H1 (cell line): Measurements from ENCODE around the gene SND1. TPM values are rescaled to one million over a fixed set of nuclear protein-coding genes. Genes with fewer than 3 reads are reported as not detected.

Experiments
- CTCF ChIA-PET: fragments of 300-600 bp; sonication (Branson Sonifier 250); formaldehyde crosslinking; loops from one replicate; lab custom pipeline; 2021; ENCODE audit not compliant: partially characterized antibody; lab: Charles Lee
- POLR2A ChIA-PET: fragments of 300-600 bp; sonication (Branson Sonifier 250); formaldehyde crosslinking; loops from one replicate; lab custom pipeline; 2021; ENCODE audit warnings: inconsistent platforms; ENCODE audit not compliant: partially characterized antibody; lab: Charles Lee
- DNase-seq, 2 experiments: peaks; one replicate each; pipeline versions ENCODE4 v3.0.0 to v3.0.0-alpha.2; 2010 to 2022; ENCODE audit warnings: low spot score in 2 of 2, low read depth in 1 of 2, mixed read lengths in 1 of 2
- FAIRE-seq: peaks from 2 replicates; lab custom pipeline; 2011; peaks lifted over from hg19 to GRCh38; lab: Jason Lieb, UNC
- H2AFZ ChIP-seq: 2 replicates; pipeline ENCODE4 v1.8.1; 2012; ENCODE audit warnings: low read length, inconsistent platforms
- H2AK5ac ChIP-seq: 2 replicates; pipeline ENCODE4 v1.6.1; 2013; ENCODE audit warnings: low read depth, low read length
- H2BK120ac ChIP-seq: replicated peaks from 2 replicates; pipeline ENCODE3; 2013; ENCODE audit warnings: low read depth, low read length, inconsistent platforms
- H2BK12ac ChIP-seq: 2 replicates; pipeline ENCODE4 v1.6.1; 2013; ENCODE audit warnings: low read depth, low read length
- H2BK15ac ChIP-seq: 2 replicates; pipeline ENCODE4 v1.6.1; 2013; ENCODE audit warnings: low read length
- H2BK20ac ChIP-seq: 2 replicates; pipeline ENCODE4 v1.6.1; 2013; ENCODE audit warnings: low read length
- H2BK5ac ChIP-seq: 2 replicates; pipeline ENCODE4 v1.6.1; 2013; ENCODE audit warnings: low read depth, low read length
- H3K14ac ChIP-seq: 2 replicates; pipeline ENCODE4 v1.6.1; 2013; ENCODE audit warnings: inconsistent platforms; ENCODE audit not compliant: insufficient read length
- H3K18ac ChIP-seq: 2 replicates; pipeline ENCODE4 v1.6.1; 2013; ENCODE audit warnings: low read length; ENCODE audit errors: extremely low read depth
- H3K23ac ChIP-seq: 2 replicates; pipeline ENCODE4 v1.6.1; 2013; ENCODE audit warnings: inconsistent platforms; ENCODE audit not compliant: insufficient read length
- H3K23me2 ChIP-seq: 2 replicates; pipeline ENCODE4 v1.6.1; 2013; ENCODE audit warnings: low read depth, low read length
- H3K27ac ChIP-seq: 2 replicates; pipeline ENCODE4 v1.6.1; 2011; ENCODE audit warnings: low read depth, low read length, inconsistent platforms
- H3K27me3 ChIP-seq, 4 experiments: replicated peaks in 1 of 4; 1 replicate in 1 of 4; 2 replicates in 3 of 4; pipeline versions ENCODE4 v1.6.1 to v1.8.1; 2011 to 2013; ENCODE audit warnings: low read length in 3 of 4, mild to moderate bottlenecking in 3 of 4, inconsistent platforms in 2 of 4, mixed read lengths in 2 of 4, moderate library complexity in 1 of 4; ENCODE audit not compliant: control insufficient read depth in 3 of 4, insufficient read depth in 3 of 4; ENCODE audit errors: extremely low read depth in 1 of 4
- H3K36me3 ChIP-seq, 4 experiments: 2 replicates each; pipeline versions ENCODE4 v1.6.1 to v1.8.1; 2011 to 2013; ENCODE audit warnings: mild to moderate bottlenecking in 4 of 4, low read length in 3 of 4, moderate library complexity in 2 of 4, control low read depth in 1 of 4, inconsistent platforms in 1 of 4; ENCODE audit not compliant: insufficient read depth in 4 of 4, control insufficient read depth in 2 of 4
- H3K4ac ChIP-seq: replicated peaks from 2 replicates; pipeline ENCODE3; 2013; ENCODE audit warnings: low read length, low read depth, mixed read lengths, inconsistent platforms; ENCODE audit not compliant: insufficient read length
- H3K4me1 ChIP-seq, 4 experiments: replicated peaks in 1 of 4; 1 replicate in 1 of 4; 2 replicates in 3 of 4; pipeline versions ENCODE4 v1.6.1 to v1.8.1; 2011 to 2013; ENCODE audit warnings: low read length in 3 of 4, inconsistent platforms in 2 of 4, mixed read lengths in 1 of 4; ENCODE audit not compliant: insufficient read depth in 4 of 4, control insufficient read depth in 3 of 4
- H3K4me2 ChIP-seq, 2 experiments: 2 replicates each; pipeline versions ENCODE4 v1.6.1 to v1.8.1; 2011 to 2013; ENCODE audit warnings: low read depth in 2 of 2, low read length in 2 of 2, control low read depth in 1 of 2, inconsistent platforms in 1 of 2, mild to moderate bottlenecking in 1 of 2; ENCODE audit not compliant: insufficient read depth in 1 of 2
- H3K4me3 ChIP-seq, 4 experiments: fragments of 200-600, 300-600 bp in 1 of 4; sonication (generic), shearing (Covaris generic), sonication (Bioruptor Twin) in 1 of 4; 2 replicates each; pipeline versions ENCODE4 v1.5.1 to v1.8.1; 2011 to 2016; ENCODE audit warnings: low read length in 4 of 4, low read depth in 3 of 4, control low read depth in 2 of 4, inconsistent platforms in 2 of 4, mild to moderate bottlenecking in 2 of 4, mixed read lengths in 1 of 4, moderate library complexity in 1 of 4; ENCODE audit not compliant: insufficient read depth in 2 of 4; ENCODE audit errors: extremely low read depth in 1 of 4
- H3K56ac ChIP-seq: replicated peaks from 2 replicates; pipeline ENCODE3; 2013; ENCODE audit warnings: low read depth, mild to moderate bottlenecking, mixed read lengths, low read length, inconsistent platforms; ENCODE audit not compliant: insufficient read length
- H3K79me1 ChIP-seq: 2 replicates; pipeline ENCODE4 v1.6.1; 2013; ENCODE audit warnings: low read depth, low read length, control low read depth
- H3K79me2 ChIP-seq, 2 experiments: 2 replicates each; pipeline versions ENCODE4 v1.6.1 to v1.8.1; 2012 to 2013; ENCODE audit warnings: low read length in 2 of 2, mild to moderate bottlenecking in 2 of 2, inconsistent platforms in 1 of 2; ENCODE audit not compliant: insufficient read depth in 2 of 2, control insufficient read depth in 1 of 2
- H3K9ac ChIP-seq, 4 experiments: replicated peaks in 1 of 4; 1 replicate in 1 of 4; 2 replicates in 3 of 4; pipeline versions ENCODE4 v1.6.1 to v1.8.1; 2011 to 2013; ENCODE audit warnings: low read depth in 3 of 4, low read length in 3 of 4, control low read depth in 2 of 4, mild to moderate bottlenecking in 2 of 4, moderate library complexity in 2 of 4, inconsistent platforms in 1 of 4; ENCODE audit errors: extremely low read depth in 1 of 4
- H3K9me3 ChIP-seq, 2 experiments: 2 replicates each; pipeline versions ENCODE4 v1.6.1 to v1.8.1; 2012 to 2013; ENCODE audit warnings: mild to moderate bottlenecking in 2 of 2, moderate library complexity in 2 of 2, control low read depth in 1 of 2, inconsistent platforms in 1 of 2, low read depth in 1 of 2, low read length in 1 of 2, mixed read lengths in 1 of 2; ENCODE audit not compliant: insufficient read depth in 2 of 2
- H4K20me1 ChIP-seq, 2 experiments: replicated peaks in 1 of 2; 2 replicates each; pipeline versions ENCODE3 to v1.8.1; 2011 to 2013; ENCODE audit warnings: inconsistent platforms in 2 of 2, low read length in 2 of 2, mild to moderate bottlenecking in 1 of 2; ENCODE audit not compliant: insufficient read depth in 2 of 2, control insufficient read depth in 1 of 2
- H4K5ac ChIP-seq: 2 replicates; pipeline ENCODE4 v1.6.1; 2013; ENCODE audit warnings: low read length, low read depth, mixed read lengths, inconsistent platforms; ENCODE audit not compliant: insufficient read length
- H4K8ac ChIP-seq: 2 replicates; pipeline ENCODE4 v1.8.0; 2013; ENCODE audit warnings: mild to moderate bottlenecking, moderate library complexity, low read length, inconsistent platforms; ENCODE audit not compliant: insufficient read depth; ENCODE audit errors: extremely low read depth
- H4K91ac ChIP-seq: replicated peaks from 2 replicates; pipeline ENCODE3; 2013; ENCODE audit warnings: low read length, mixed read lengths, inconsistent platforms; ENCODE audit not compliant: insufficient read length
- BACH1 ChIP-seq: IDR thresholded peaks from 2 replicates; pipeline ENCODE4 v1.6.1; 2012; ENCODE audit warnings: low read length, improper control_type of control experiment
- BRCA1 ChIP-seq: IDR thresholded peaks from 2 replicates; pipeline ENCODE4 v1.6.1; 2012; ENCODE audit warnings: low read depth, low read length, improper control_type of control experiment
- CREB1 ChIP-seq: IDR thresholded peaks from 2 replicates; pipeline ENCODE4 v1.6.1; 2012; ENCODE audit warnings: inconsistent platforms
- EZH2 ChIP-seq: fragments of 200-600 bp; sonication (generic); IDR thresholded peaks from 2 replicates; pipeline ENCODE4 v1.7.1; 2012; ENCODE audit warnings: low read depth, mild to moderate bottlenecking, moderate library complexity, low read length, inconsistent platforms; ENCODE audit not compliant: severe bottlenecking
- KDM5A ChIP-seq: fragments of 200-600 bp; IDR thresholded peaks from 2 replicates; pipeline ENCODE4 v1.7.1; 2012; ENCODE audit warnings: mild to moderate bottlenecking, low read length, inconsistent platforms, mixed read lengths
- NANOG ChIP-seq: IDR thresholded peaks from 2 replicates; pipeline ENCODE4 v1.6.1; 2011; ENCODE audit warnings: low read length, low read depth, mild to moderate bottlenecking, inconsistent platforms; ENCODE audit not compliant: insufficient read depth, poor library complexity, severe bottlenecking
- TEAD4 ChIP-seq: IDR thresholded peaks from 2 replicates; pipeline ENCODE4 v1.6.1; 2012; ENCODE audit warnings: low read depth, low read length, inconsistent platforms, mixed read lengths
- WGBS, 2 experiments: shearing (Covaris generic) in 1 of 2; methylation state at CpG; one replicate each; pipeline versions ENCODE4 v1.1.6 to v1.1.7; 2013 to 2015; ENCODE audit warnings: low lambda C conversion rate in 2 of 2, mixed read lengths in 2 of 2, inconsistent platforms in 1 of 2, low coverage in 1 of 2, missing lambda C conversion rate in 1 of 2; ENCODE audit not compliant: insufficient replicate concordance in 2 of 2, insufficient coverage in 1 of 2, insufficient read length in 1 of 2; ENCODE audit errors: extremely low coverage in 1 of 2, missing lambda C conversion rate in 1 of 2; 5-methylcytosine and 5-hydroxymethylcytosine counted together
- polyA plus RNA-seq, 7 experiments: library from polyadenylated mRNA; depleted of rRNA in 3 of 7; stranded (reverse) in 5 of 7; unstranded in 2 of 7; fragments of >200 nt in 5 of 7; fragments of 200-250 nt in 2 of 7; gene quantifications; 1 replicate in 5 of 7; 2 replicates in 1 of 7; 4 replicates in 1 of 7; pipeline versions ENCODE4 v1.2.1 to v1.2.3, GENCODE V29; 2011 to 2013; ENCODE audit warnings: missing spikeins in 2 of 7, mixed read lengths in 2 of 7
- total RNA-seq: library from RNA; stranded (reverse); fragmentation: NEBNext Ultra II Directional; extraction: Animal tissue kit (Norgen Biotek cat#: 25700); gene quantifications from 2 replicates; pipeline ENCODE4 v1.2.1, GENCODE V29; 2021

SND1 gene
- total and polyA plus RNA-seq, 2 of the 8 experiments (the other 6 are each of a cell fraction or from before 2014, with no cell fraction given) = 122 to 290 TPM

DNA sequence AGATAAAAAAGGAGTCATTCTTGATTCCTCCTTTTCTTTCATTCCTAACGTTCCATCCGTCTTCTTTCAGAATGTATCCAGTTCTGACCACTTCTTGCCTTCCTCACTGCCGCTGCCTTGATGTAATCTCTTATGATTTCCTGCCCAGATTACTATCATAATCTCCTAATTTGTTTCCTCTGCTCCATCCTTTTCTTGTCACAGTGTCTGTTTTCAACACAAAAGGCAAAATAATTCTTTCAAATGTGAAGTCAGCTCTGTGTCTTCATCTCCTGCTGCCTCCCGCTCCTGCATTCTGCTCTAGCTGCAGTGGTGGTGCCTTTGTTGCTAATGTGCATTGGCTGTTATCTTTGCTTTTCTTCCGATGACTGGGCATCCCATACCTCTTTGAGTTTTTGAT lies 150.9 kb downstream of the SND1 start:
- Histone ChIP-seq H3K56ac (no peak overlapping the region), H4K5ac (no peak overlapping the region), H2AK5ac (no peak overlapping the region), H3K79me2 (peaks cover 0 to 60% of the 10 kb centered on the region in 2 experiments; a peak in 3 of 4 replicates), H3K9me3 (no peaks in the 10 kb centered on the region), H3K23me2 (no peaks in the 10 kb centered on the region), H3K4me2 (no peak overlapping the region), H2BK120ac (no peak overlapping the region), H2BK5ac (no peak overlapping the region), H3K9ac (no peak overlapping the region), H3K36me3 (0 out of 8 replicates have a peak, but pooled peaks cover 0 to 4% (median 0%) of the 10 kb centered on the region in 4 experiments), H2AFZ (no peak overlapping the region), H3K79me1 (peaks cover 9% of the 10 kb centered on the region), H3K27ac (no peak overlapping the region), H2BK15ac (no peak overlapping the region), H3K4ac (no peak overlapping the region), H3K27me3 (no peaks in the 10 kb centered on the region), H3K14ac (no peak overlapping the region), H3K4me3 (no peak overlapping the region), H2BK20ac (no peak overlapping the region), H2BK12ac (no peak overlapping the region), H3K18ac (no peak overlapping the region), H4K91ac (no peak overlapping the region), H3K4me1 (peaks cover 6 to 13% (median 8%) of the 10 kb centered on the region in 4 experiments; a peak in 5 of 7 replicates), H3K23ac (no peak overlapping the region), H4K20me1 (peaks cover 2 to 5% of the 10 kb centered on the region in 2 experiments), H4K8ac (no peak overlapping the region)
- WGBS, 2 experiments = 86% methylated on average over 5 of the region's 5 CpGs; no CpG with 5 or more reads in 1 of the 2 experiments
- ChIA-PET POLR2A (interaction anchor here (1.1 to 1.3 kb wide), 2 partner anchors 10 to 76 kb away, joined by 3 read pairs; no protein-coding TSS in a partner anchor), CTCF (interaction anchor here (1.1 to 5.6 kb wide), 3 partner anchors 10 to 94 kb away, joined by 3 to 33 read pairs (median 4); no protein-coding TSS in a partner anchor)
- no peak for DNase-seq
- FAIRE-seq = no peak
- TF ChIP-seq BRCA1 (no peak), NANOG (no peak), KDM5A (no peak), EZH2 (no peak), CREB1 (no peak), TEAD4 (no peak), BACH1 (no peak)
